Tibial artery (tissue), 4 donors: ENCODE results near the gene ETV5.

Source experiments
- DNase-seq, 2 donors: peaks; one replicate each; pipeline ENCODE4 v3.0.0-alpha.2; 2019
- H3K27ac ChIP-seq, 2 donors: fragments of 200-600 bp; sonication (generic) in 1 of 2; 1 replicate in 1 of 2; 2 replicates in 1 of 2; pipeline ENCODE4 v1.5.1; 2018 to 2019; ENCODE audit warnings: mild to moderate bottlenecking in 1 of 2
- H3K27me3 ChIP-seq, 2 donors: fragments of 200-600 bp; sonication (generic) in 1 of 2; one replicate each; pipeline versions ENCODE4 v1.5.1 to v1.6.0; 2016 to 2019
- H3K36me3 ChIP-seq, 3 donors: fragments of 200-600 bp; sonication (generic) in 2 of 3; one replicate each; pipeline ENCODE4 v1.5.1; 2016 to 2019; ENCODE audit warnings: mild to moderate bottlenecking in 2 of 3
- H3K4me1 ChIP-seq, 4 donors: fragments of 200-600 bp; sonication (generic) in 2 of 4; 1 replicate in 3 of 4; 2 replicates in 1 of 4; pipeline ENCODE4 v1.5.1; 2016 to 2019
- H3K4me3 ChIP-seq, 2 donors: fragments of 200-600 bp; sonication (generic) in 1 of 2; 1 replicate in 1 of 2; 2 replicates in 1 of 2; pipeline ENCODE4 v1.5.1; 2018 to 2019; ENCODE audit warnings: mild to moderate bottlenecking in 2 of 2
- H3K9me3 ChIP-seq, 3 donors: fragments of 200-600 bp; sonication (generic) in 1 of 3; one replicate each; pipeline ENCODE4 v1.5.1; 2016 to 2019
- CTCF ChIP-seq, 2 experiments: fragments of 200-600 bp in 1 of 2; fragments of 450-650 bp in 1 of 2; IDR thresholded peaks; one replicate each; pipeline ENCODE4 v1.5.1; 2017 to 2019; ENCODE audit warnings: antibody characterized with exemption in 2 of 2, mild to moderate bottlenecking in 1 of 2, moderate library complexity in 1 of 2
- intact Hi-C: fragments of 100-400 bp; cut with DNase I; formaldehyde crosslinking; loops from one replicate; pipeline ENCODE4 v1.15.0; 2023; ENCODE audit warnings: low total_unique reads

The ETV5 gene

GRCh38 chr3:186073641-186074040 lies 35.2 kb downstream of the ETV5 start:
- Histone ChIP-seq H3K27me3 (no peaks in the 10 kb centered on the region), H3K27ac (no peak overlapping the region), H3K9me3 (no peaks in the 10 kb centered on the region), H3K36me3 (no peaks in the 10 kb centered on the region), H3K4me1 (no peaks in the 10 kb centered on the region), H3K4me3 (no peak overlapping the region)
- no peak for TF ChIP-seq CTCF (IDR thresholded peaks at IDR 0.05)
- intact Hi-C loops, result no loop called here
- no peak for DNase-seq

- Histone ChIP-seq H3K9me3 (no peaks in the 10 kb centered on the region), H3K4me1 (no peaks in the 10 kb centered on the region), H3K27ac (no peak overlapping the region), H3K36me3 (no peaks in the 10 kb centered on the region), H3K27me3 (no peaks in the 10 kb centered on the region), H3K4me3 (no peak overlapping the region)
- DNase-seq, result no peak
- no peak for TF ChIP-seq CTCF (IDR thresholded peaks at IDR 0.05)
- intact Hi-C loops, result no loop called here
Observed at GRCh38 chr3:186070996-186071395, 37.9 kb downstream of the ETV5 start.

- Histone ChIP-seq H3K9me3 (no peaks in the 10 kb centered on the region), H3K36me3 (peaks cover 3% of the 10 kb centered on the region in 3 donors), H3K4me3 (no peak overlapping the region), H3K27me3 (no peaks in the 10 kb centered on the region), H3K27ac (no peak overlapping the region), H3K4me1 (no peaks in the 10 kb centered on the region)
- intact Hi-C loops, result no loop called here
- TF ChIP-seq CTCF (IDR thresholded peaks at IDR 0.05), result no peak
- DNase-seq, result no peak
Observed at GRCh38 chr3:186070550-186070949, 38.3 kb downstream of the ETV5 start.

GRCh38 chr3:186070133-186070532 lies 38.8 kb downstream of the ETV5 start:
- no peak for DNase-seq
- Histone ChIP-seq H3K27ac (no peak overlapping the region), H3K4me1 (no peaks in the 10 kb centered on the region), H3K9me3 (no peaks in the 10 kb centered on the region), H3K36me3 (peaks cover 3 to 7% (median 7%) of the 10 kb centered on the region in 3 donors), H3K4me3 (no peak overlapping the region), H3K27me3 (no peaks in the 10 kb centered on the region)
- TF ChIP-seq CTCF (IDR thresholded peaks at IDR 0.05), result no peak
- intact Hi-C loops, result no loop called here

GRCh38 chr3:186069199-186069598 lies 39.7 kb downstream of the ETV5 start:
- Histone ChIP-seq H3K36me3 (peaks cover 3 to 16% (median 7%) of the 10 kb centered on the region in 3 donors), H3K9me3 (no peaks in the 10 kb centered on the region), H3K4me1 (no peaks in the 10 kb centered on the region), H3K4me3 (no peak overlapping the region), H3K27me3 (no peaks in the 10 kb centered on the region), H3K27ac (no peak overlapping the region)
- intact Hi-C loops, result no loop called here
- DNase-seq, result no peak
- TF ChIP-seq CTCF (IDR thresholded peaks at IDR 0.05), result no peak

GRCh38 chr3:186068243-186068552 lies 40.7 kb downstream of the ETV5 start:
- H3K27ac ChIP-seq, result no peak overlapping the region
- H3K4me3 ChIP-seq, result no peak overlapping the region
- H3K27me3 ChIP-seq, result no peaks in the 10 kb centered on the region
- intact Hi-C loops, result no loop called here
- peaks cover 3 to 16% (median 7%) of the 10 kb centered on the region in 3 donors for H3K36me3 ChIP-seq
- no peak for TF ChIP-seq CTCF (IDR thresholded peaks at IDR 0.05)
- H3K9me3 ChIP-seq, result no peaks in the 10 kb centered on the region
- H3K4me1 ChIP-seq, result no peaks in the 10 kb centered on the region
- DNase-seq, result no peak
